ENCODE measurements around the gene ITGAX. TPM values are rescaled to one million over a fixed set of nuclear protein-coding genes. Genes with fewer than 3 reads are reported as not detected.

The ITGAX gene
- total RNA-seq, 1 donor from 2014 or later: not detected

DNA sequence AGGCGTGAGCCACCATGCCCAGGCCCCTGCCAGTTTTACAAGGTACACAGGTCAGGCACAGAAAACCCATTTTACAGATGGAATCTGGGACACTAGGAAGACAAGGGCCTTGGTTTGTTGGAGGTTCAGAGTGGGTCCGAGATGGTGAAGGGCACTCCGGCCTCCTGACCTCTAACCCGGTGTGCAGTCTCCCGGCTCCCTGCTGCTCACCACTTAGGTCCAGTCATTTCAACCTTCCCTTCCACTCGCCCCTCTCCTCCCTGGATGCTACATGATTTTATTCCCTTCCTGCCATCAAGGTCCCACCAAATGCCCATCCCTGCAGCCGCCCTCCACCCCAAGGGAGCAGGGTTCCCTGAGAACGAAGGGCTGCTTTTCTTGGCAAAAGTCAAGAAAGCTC is 8.7 kb downstream of the ITGAX start:
- Mint-ChIP-seq H3K4me1 (ENCODE audit: low read depth) (no peaks in the 10 kb centered on the region), H3K27me3 (ENCODE audit: low read depth) (peaks cover 18% of the 10 kb centered on the region), H3K4me3 (ENCODE audit: unreplicated experiment) (no peak overlapping the region), H3K9me3 (ENCODE audit: low read depth) (no peaks in the 10 kb centered on the region), H3K36me3 (ENCODE audit: low read depth) (no peaks in the 10 kb centered on the region), H3K27ac (ENCODE audit: unreplicated experiment) (no peak overlapping the region)
- DNase-seq (ENCODE audit: low spot score): no peak
- TF ChIP-seq, protein P1, sequence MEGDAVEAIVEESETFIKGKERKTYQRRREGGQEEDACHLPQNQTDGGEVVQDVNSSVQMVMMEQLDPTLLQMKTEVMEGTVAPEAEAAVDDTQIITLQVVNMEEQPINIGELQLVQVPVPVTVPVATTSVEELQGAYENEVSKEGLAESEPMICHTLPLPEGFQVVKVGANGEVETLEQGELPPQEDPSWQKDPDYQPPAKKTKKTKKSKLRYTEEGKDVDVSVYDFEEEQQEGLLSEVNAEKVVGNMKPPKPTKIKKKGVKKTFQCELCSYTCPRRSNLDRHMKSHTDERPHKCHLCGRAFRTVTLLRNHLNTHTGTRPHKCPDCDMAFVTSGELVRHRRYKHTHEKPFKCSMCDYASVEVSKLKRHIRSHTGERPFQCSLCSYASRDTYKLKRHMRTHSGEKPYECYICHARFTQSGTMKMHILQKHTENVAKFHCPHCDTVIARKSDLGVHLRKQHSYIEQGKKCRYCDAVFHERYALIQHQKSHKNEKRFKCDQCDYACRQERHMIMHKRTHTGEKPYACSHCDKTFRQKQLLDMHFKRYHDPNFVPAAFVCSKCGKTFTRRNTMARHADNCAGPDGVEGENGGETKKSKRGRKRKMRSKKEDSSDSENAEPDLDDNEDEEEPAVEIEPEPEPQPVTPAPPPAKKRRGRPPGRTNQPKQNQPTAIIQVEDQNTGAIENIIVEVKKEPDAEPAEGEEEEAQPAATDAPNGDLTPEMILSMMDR (IDR thresholded peaks at IDR 0.05): no peak

DNA sequence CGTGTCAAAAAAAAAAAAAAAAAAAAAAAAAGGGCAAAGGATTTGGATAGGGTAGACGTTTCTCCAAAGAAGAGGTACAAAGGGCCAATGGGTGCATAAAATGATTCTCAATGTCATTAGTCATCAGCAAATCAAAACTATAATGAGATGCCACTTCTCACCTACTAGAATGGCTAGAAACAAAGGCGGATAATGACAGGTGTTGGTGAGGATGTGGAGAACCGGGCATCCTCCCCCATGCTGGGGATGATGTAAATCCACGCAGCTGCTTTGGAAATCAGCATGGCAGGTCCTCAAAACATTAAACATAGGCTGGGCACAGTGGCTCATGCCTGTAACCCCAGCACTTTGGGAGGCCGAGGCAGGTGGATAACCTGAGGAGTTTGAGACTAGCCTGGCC is 9.4 kb downstream of the ITGAX start:
- no peaks in the 10 kb centered on the region for H3K36me3 Mint-ChIP-seq (ENCODE audit: low read depth)
- no peak overlapping the region for H3K27ac Mint-ChIP-seq (ENCODE audit: unreplicated experiment)
- H3K4me3 Mint-ChIP-seq (ENCODE audit: unreplicated experiment): no peak overlapping the region
- no peak for DNase-seq (ENCODE audit: low spot score)
- no peaks in the 10 kb centered on the region for H3K4me1 Mint-ChIP-seq (ENCODE audit: low read depth)
- TF ChIP-seq, protein P1 (IDR thresholded peaks at IDR 0.05): no peak
- H3K9me3 Mint-ChIP-seq (ENCODE audit: low read depth): no peaks in the 10 kb centered on the region
- peaks cover 18% of the 10 kb centered on the region for H3K27me3 Mint-ChIP-seq (ENCODE audit: low read depth)

DNA sequence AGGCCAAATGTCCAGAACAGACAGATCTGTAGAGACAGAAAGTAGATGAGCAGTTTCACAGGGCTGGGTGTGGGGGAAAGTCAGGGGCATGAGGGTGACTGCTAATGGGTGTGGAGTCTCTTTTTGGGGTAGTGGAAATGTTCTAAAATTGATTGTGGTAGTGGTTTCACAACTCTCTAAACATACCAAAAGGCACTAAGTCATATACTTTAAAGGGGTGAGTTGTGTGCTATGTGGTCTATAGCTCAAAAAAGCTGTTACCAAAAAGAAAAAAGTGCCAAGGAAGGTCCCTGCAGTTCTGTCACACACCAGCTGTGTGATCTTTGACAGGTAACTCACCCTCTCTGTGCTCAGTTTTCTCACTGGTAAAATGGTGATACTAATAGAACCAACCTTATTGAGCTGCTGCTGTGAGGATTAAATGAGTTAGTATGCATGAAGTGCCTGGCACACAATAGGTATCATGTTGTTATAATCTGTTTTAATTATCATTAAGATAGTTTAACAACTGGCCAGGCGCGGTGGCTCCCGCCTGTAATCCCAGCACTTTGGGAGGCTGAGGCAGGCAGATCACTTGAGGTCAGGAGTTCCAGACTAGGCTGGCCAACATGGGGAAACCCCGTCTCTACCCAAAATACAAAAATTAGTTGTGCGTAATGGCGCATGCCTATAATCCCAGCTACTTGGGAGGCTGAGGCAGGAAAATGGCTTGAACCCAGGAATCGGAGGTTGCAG is 10.3 kb downstream of the ITGAX start:
- Mint-ChIP-seq H3K4me3 (ENCODE audit: unreplicated experiment) (no peak overlapping the region), H3K4me1 (ENCODE audit: low read depth) (no peaks in the 10 kb centered on the region), H3K36me3 (ENCODE audit: low read depth) (no peaks in the 10 kb centered on the region), H3K27me3 (ENCODE audit: low read depth) (peaks cover 18% of the 10 kb centered on the region), H3K27ac (ENCODE audit: unreplicated experiment) (no peak overlapping the region), H3K9me3 (ENCODE audit: low read depth) (no peaks in the 10 kb centered on the region)
- TF ChIP-seq, protein P1 (IDR thresholded peaks at IDR 0.05): no peak
- no peak for DNase-seq (ENCODE audit: low spot score)

DNA sequence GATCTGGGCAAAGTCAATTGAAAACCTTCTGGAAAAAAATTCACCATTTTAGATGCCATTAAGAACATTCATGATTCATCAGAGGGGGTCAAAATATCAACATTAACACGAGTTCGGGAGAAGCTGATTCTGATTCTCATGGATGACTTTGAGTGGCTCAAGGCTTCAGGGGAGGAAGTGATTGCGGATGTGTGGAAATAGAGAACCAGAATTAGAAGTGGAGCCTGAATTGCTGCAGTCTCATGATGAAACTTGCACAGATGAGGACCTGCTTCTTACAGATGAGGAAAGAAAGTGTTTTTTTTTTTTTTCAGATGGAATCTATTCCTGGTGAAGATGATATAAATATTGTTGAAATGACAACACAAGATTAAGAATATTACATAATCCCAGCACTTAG is 12.9 kb downstream of the ITGAX start:
- TF ChIP-seq, protein P1 (IDR thresholded peaks at IDR 0.05): no peak
- no peak overlapping the region for H3K4me3 Mint-ChIP-seq (ENCODE audit: unreplicated experiment)
- H3K9me3 Mint-ChIP-seq (ENCODE audit: low read depth): no peaks in the 10 kb centered on the region
- no peak for DNase-seq (ENCODE audit: low spot score)
- no peaks in the 10 kb centered on the region for H3K4me1 Mint-ChIP-seq (ENCODE audit: low read depth)
- H3K27ac Mint-ChIP-seq (ENCODE audit: unreplicated experiment): no peak overlapping the region
- no peaks in the 10 kb centered on the region for H3K36me3 Mint-ChIP-seq (ENCODE audit: low read depth)
- peaks cover 16% of the 10 kb centered on the region for H3K27me3 Mint-ChIP-seq (ENCODE audit: low read depth)

DNA sequence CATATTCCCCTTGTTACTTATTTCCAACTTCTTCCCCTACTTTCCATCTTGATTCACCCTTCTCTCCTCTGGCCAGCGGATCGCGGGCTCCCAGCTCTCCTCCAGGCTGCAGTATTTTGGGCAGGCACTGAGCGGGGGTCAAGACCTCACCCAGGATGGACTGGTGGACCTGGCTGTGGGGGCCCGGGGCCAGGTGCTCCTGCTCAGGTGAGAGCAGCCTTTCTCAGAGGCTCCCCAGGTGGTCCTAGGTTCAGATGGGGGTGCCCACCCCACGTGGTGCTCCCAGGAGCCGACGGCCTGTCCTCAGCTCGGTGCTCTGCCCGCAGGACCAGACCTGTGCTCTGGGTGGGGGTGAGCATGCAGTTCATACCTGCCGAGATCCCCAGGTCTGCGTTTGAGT is 16.0 kb downstream of the ITGAX start:
- no peak for DNase-seq (ENCODE audit: low spot score)
- Mint-ChIP-seq H3K4me3 (ENCODE audit: unreplicated experiment) (no peak overlapping the region), H3K27ac (ENCODE audit: unreplicated experiment) (no peak overlapping the region), H3K27me3 (ENCODE audit: low read depth) (peaks cover 23% of the 10 kb centered on the region), H3K4me1 (ENCODE audit: low read depth) (no peaks in the 10 kb centered on the region), H3K36me3 (ENCODE audit: low read depth) (no peaks in the 10 kb centered on the region), H3K9me3 (ENCODE audit: low read depth) (peaks cover 5% of the 10 kb centered on the region)
- TF ChIP-seq, protein P1 (IDR thresholded peaks at IDR 0.05): no peak
